ENCODE results near the gene SYCP2L.
"Not testable (repeated sequence)": the region's sequence is repeated elsewhere in the genome, so short reads cannot be mapped to it uniquely, and the experiment has no call there.

SYCP2L gene

DNA sequence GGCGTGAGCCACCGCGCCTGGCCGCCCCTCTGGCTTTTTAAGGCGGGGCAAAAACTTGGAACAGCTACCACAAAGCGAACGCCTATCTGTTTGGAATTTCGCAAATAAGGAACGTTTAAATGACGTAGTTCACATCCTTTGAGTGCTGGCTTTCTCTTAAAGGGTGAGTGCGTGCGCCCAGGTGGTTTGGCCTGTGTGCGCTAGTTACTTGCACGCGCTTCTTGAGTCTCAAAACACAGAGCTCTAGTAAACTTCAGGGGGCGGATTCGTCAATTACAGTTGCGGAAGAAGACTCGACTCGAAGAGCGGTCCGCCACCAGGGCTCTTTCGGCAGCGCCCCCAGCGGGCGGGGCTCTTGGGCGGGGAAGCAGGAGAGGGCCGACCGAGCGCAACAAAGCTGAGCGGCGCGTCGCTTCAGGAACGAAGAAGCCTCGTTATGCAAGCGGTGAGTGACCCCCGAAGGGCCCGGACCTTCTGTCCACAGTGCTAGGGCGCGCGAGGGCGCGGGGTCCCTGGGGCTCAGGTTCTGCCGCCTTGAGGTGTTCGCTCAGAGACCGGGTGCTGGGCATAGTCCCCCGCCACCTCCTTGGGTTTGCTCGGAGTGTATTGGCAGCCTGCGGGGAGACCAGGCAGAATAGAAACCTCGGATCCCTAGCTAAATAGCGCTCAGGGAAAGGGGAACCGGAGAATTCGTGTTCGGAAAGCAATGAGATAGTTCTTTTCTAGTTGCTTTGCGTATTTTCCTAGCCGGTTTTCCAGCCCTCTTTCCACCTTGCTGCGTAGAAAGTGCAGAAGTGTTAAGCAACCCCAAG, at the start of gene SYCP2L:
SYCP2L (plus strand) TSS at position 362 of the 812 bp plus-strand sequence; CDS start at position 437, 75 bp downstream.
- DNase-seq = peak in 1 of 2 donors; percentile 32

DNA sequence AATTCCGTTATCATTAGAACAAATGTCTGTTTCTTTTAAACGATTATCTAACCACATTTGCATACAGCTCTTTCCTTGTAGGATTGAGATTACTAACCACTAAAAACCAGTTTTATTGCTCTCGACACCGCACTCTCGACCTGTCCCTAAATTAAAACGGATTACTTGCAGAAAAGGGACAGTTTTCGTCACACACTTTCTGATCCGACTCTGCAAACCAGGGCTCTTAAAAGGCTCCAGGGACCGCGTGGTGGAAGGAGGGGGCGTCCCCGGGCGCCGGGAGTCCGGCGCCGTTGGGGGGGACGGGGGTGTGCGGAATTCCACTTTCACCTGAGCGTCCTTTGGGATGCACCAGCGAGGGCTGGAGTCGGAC, 49.2 kb upstream of the SYCP2L start:
- peak; percentile 2 to 13 for DNase-seq

DNA sequence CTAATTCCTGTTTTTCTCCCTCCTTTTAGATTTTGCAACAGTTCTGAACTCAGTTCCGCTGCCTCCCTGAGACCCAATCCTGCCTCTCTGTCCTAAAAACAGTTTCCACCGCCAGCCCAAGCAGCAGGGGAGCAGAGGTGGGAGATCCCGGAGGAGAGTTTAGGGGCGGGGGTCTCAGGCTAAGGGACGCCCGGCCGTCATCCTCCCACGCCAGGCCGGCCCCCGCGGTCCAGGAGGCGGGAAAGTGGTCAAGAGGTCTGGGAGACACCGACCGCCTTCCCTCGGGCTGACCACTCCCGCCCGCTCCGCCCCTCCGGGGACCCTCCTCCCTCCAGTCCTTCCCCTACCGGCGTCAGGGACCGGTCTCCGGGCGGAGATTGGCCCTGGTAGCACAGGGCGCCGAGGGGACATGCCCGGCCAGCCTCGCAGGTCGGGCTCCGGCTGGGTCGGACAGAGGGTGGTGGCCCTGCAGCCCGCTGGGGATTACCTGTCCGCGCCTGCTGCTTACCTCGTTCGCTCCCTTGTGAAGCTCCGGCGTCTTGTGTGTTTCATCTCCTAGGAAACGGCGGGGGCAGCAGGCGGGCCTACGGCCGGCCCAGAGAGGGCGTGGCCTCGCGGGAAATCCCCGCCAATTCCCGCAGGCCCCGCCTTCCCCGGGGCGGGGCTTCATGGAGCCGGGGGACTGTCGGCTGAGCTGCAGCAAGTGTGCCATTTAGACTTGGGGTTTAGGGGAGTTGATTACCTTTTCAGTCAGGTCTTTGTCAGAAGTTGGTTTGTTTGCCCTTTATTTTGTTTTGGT, 48.7 kb upstream of the SYCP2L start, which contains the start of gene MAK:
MAK (minus strand) TSS at position 545 of the 799 bp plus-strand sequence. CDS start 7,891 bp downstream, outside the sequence.
- peak; percentile 92 to 93 for DNase-seq

DNA sequence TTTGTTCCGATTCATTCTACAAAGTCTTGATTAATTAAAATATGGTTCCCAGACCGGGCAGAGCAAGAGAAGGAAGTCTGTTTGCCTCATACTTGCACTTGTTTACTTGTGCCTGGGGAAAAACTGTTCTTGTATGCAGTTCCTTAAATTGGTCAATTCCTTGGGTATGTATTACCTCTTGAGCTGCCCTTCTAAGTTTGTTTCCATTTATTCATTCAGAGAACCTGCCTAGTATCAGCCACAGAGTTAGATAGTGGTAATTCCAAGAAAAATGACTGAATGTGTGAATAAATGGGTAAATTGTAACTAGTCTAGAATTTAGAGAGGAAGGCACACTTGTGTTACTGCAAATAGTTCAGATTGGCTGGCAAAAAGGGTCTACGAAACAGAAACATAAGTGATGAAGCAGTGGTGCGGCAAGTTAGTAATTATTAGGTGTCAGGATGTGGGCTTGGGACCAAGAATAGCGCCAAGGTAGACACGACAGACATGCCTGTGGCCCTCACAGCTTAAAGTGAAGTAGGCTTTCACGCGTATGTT, 48.0 kb upstream of the SYCP2L start:
- DNase-seq = peak in 1 of 2 donors; percentile 6

DNA sequence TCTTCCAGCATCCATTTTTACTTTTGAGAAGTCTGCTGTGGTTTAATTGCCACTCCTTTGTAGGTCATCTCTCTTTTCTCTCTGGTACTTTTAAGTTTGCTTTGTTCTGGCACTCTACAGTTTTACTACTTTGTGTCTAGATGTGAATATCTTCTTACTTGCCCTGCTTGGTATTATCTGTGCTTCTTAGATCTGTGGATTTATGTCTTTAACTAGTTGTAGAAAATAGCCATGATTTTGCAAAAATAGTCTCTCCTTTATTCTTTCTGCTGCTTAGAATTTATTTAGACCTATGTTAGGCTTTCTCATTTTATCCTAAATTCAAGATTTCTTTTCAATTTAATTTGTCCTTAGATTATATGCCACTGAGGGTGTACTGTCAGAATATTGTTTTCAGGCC, 43.3 kb upstream of the SYCP2L start:
- no peak for DNase-seq

DNA sequence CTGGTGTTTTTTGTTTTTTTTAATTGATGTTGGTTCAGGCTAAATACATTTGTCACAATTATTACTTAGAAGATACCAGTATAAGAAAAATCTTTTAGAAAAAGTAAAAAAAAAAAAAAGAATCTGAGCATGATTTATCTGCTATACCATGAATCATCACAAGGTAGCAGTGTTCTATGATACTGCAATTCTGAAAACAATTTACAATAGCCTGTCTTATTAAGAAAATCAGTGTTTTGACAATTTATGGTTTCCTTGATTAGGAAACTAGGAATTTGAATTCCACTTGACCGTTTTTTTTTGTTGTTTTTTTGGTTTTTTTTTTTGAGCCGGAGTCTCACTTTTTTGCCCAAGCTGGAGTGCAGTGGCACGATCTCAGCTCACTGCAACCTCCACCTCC, 39.2 kb upstream of the SYCP2L start:
- DNase-seq = no peak

DNA sequence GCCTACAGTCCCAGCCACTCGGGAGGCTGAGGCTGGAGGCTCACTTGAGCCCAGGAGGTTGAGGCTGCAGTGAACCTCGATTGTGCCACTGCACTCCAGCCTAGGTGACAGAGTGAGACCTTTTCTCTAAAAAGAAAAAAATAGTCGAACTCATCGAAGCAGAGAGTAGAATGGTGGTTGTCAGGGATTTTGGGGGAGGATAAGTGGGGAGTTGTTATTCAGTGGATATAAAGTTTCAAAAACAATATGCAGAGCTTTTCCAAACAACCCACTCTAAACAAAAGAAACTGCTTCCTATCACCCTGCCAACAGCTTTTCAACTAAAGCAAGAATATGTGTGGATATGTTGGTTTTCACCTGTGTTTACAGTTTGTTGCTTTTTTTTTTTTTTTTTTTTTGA, 37.0 kb upstream of the SYCP2L start:
- DNase-seq = no peak

DNA sequence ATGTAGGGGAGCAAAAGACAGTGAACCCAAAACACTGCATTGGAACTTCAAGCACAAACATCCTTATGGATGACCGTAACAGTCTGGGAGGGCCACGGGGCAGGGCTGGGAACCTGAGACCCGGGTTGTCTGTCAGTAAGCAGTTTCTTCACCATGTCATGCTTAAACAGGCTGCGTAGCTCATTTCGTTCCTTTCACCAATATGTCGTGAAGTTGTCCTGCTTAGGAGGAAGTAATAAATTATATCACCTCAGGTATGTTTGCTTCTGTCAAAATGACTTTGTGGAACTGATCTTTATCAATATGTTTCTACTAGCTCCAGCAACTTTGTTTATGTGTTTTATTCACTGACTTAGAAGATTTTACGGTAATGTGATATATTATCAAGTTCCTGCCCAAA, 36.1 kb upstream of the SYCP2L start:
- DNase-seq = no peak

DNA sequence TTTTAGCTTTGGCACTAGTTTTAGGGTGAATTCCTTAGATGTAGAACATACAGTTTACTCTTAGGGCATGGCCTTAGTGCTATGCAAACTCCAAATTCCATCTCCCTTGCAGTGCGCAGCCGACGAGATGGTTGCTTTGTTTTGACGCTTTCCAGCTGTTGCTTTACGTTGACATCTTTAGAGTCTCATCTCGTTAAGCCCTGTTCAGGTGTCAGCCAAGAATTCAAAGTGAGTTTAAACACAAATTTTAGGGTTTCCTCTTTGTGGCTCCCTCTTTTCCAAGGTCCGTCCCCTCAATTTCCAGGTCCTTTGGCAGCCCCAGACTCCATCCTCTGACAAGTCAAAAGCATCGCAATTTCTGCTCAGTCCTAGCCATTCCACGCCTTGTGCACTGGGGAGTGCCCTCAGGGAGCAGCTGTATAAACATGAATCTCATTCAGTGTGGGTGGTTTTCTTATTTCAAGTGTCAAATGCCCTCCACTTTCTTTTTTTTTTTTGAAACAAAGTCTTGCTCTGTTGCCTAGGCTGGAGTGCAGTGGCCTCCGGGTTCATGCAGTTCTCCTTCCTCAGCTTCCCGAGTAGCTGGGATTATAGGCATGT, 34.4 kb upstream of the SYCP2L start:
- no peak for DNase-seq

DNA sequence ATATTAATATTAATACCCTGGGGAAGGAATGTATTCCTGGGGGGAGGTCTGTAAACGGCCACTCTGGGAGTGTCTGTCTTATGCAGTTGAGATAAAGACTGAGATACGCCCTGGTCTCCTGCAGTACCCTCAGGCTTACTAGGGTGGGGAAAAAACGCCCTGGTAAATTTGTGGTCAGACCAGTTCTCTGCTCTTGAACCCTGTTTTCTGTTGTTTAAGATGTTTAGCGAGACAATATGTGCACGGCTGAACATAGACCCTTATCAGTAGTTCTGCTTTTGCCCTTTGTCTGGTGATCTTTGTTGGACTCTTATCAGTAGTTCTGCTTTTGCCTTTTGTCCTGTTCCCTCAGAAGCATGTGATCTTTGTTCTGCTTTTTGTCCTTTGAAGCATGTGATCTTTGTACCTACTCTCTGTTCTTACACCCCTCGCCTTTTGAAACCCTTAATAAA, 33.0 kb upstream of the SYCP2L start:
- not testable (repeated sequence) for DNase-seq

DNA sequence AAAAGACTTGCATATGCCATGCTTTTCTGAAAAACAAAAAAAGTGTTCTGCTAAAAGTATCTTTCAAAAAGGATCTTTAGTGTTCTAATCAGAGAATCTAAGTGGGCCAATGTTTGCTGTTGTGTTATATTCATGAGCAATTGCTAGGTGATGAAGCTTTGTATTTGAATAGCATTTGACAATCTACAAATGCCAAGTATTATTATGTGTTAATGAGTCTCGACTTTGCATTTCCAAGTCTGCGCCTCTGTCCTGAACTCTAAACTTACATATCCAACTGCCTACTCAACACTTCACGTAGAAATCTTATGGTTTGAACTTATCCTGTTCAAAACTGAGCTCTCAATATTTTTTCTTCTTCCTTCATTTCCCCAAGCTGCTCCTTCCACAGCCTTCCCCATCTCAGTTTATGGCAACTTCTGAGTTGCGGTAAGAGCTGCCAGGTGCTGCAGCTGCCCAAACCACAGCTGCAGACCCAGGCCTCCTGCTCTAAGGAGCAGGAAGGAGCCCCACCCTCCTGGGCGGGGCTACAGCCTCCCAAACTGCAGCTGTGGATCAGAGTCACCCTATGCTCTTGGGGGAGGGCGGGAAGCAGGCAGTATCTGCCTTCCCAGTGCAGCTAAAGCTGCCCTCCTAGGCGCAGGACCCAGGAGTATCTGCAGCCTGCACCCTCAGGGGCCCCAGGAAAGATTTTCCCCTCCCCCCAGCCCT, 31.8 kb upstream of the SYCP2L start:
- no peak for DNase-seq

DNA sequence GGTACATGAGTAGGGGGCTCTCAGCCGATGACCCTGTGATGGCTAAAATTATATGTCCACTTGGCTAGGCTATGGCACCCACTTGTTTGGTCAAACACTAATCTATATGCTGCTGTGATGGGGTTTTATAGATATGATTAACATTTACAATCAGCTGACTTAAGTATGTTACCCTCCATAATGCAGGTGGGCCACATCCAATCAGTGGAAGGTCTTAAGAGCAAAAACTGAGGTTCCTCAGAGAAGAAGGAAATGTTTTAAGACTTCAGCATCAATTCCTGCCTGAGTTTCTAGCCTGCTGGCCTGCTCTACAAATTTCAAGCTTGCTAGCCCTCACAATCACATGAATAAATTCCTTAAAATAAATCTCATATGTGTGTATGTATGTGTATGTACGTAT, 29.6 kb upstream of the SYCP2L start:
- DNase-seq = no peak

DNA sequence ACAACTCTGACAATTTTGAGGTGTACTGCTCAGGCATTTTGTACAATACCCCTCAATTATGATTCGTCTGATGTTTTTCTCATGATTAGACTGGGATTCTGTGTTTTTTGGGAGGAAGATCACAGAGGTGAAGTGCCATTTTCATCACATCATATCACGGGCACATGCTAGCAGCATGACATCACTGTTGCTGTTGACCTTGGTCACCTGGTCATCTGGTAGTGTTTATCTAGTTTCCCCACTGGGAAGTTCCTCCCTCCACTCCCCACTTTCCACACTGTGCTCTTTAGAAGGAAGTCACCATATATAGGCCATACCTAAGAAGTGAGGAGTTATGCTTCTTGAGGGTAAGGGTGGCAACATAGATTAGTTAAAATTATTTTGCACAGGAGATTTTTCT, 25.8 kb upstream of the SYCP2L start:
- no peak for DNase-seq

DNA sequence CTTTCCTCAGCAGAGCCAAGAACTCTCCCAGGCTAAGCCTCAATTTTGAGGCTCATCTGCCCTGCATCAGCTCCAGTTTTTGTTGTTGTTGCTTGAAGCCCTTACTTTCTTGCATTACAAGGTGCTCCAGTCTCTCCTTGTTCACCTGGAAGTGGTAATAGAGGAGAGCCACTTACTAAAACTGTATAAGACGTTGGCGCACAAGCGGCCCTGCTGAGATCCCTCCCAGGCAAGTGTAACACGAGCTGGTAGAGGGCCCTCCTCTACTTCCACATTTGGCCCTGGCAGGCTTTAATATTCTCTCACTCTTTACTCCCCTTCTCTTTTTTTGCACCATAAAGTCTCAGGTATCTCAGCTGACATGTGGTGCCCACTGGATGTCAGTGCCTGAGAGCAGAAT, 24.5 kb upstream of the SYCP2L start:
- no peak for DNase-seq

DNA sequence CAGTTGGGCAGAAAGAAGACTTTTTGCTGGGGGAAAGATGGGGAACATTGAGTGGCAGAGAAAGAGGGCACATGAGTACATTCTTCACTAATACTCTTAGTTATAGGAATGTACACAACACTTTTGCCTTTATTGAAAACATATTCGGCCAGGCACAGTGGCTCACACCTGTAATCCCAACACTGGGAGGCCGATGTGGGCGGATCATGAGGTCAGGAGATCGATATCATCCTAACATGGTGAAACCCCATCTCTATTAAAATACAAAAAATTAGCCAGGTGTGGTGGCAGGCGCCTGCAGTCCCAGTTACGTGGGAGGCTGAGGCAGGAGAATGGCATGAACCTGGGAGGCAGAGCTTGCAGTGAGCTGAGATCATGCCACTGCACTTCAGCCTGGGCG, 23.8 kb upstream of the SYCP2L start:
- DNase-seq = not testable (repeated sequence)

DNA sequence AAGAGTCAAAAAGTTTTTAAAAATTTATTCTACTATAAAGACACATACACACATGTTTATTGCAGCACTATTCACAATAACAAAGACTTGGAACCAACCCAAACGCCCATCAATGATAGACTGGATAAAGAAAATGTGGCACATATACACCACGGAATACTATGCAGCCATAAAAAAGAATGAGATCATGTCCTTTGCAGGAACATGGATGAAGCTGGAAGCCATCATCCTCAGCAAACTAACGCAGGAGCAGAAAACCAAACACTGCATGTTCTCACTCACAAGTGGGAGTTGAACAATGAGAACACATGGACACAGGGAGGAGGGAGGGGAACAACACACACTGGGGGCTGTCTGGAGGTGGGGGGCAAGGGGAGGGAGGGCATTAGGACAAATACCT, 20.1 kb upstream of the SYCP2L start:
- DNase-seq = not testable (repeated sequence)

DNA sequence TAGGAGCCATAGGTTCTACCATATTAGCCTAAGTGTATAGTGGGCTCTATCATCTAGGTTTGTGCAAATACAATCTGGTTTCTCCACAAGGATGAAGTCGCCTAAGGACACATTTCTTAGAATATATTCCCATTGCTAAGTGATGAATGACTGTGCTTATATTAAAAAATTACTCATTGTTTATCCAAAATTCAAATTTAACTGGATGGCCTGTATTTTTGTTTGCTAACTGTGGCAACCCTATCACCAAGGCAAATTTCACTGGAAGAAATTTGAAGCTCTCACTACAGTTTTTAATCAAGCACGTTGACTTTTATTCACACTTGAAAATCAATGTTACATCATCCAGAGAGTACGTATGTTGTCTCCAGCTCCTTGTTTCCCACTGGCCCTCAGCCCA, 18.9 kb upstream of the SYCP2L start:
- no peak for DNase-seq

DNA sequence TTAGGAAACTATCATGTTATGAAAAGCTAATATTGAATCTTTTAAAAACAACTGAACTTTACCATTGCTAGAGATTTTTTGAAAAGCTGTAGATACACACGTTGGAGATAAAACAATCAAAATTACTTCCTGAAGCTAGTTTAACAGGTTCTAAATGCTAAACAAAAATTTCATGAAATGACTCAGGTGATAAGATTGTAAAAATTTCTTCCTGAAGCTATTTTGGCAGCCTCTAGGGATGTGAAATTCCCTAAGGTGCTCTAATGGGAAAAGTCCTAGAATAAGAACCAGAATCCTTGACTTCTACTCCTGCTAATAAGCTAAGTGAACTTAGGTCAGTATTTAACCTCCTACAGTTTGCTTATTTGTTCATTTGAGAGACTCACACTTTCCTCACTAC, 13.5 kb upstream of the SYCP2L start:
- no peak for DNase-seq

DNA sequence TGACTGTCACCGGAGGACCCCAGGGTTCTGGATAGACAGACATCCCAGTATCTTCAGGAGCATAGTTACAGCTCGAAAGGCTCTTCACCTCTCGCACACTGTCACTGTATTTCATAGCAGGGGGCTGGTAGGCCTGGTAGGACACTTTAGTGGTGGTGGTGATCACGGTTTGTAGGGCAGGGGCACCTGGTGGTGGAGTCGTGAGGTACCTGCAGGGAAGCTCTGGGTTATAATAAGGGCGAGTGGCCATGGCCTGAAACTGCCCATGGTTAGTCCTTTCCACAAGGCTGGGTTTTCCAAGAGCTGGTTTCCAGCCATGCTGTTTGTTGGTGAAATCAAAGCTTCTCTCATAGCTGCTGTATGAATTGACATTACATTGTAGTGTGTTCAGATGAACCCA, 12.6 kb upstream of the SYCP2L start:
- DNase-seq = no peak

DNA sequence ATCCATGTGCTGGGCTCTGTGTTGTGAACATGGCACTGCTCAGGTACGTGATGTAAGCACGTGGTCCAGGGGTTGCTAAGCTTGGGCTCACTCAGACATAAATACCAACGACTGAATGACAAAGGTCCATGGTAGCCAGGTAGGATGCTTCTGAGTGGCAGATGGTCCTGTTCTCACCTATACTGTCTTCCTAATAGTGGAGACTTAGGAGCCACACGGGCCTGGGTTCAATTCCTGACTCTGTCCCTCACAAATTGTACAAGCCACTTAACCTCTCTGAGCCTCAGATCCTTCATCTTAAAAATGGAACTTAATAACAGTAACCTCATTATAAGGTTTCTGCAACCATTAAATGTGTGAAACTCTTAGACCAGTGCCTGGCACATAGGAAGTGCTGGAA, 11.8 kb upstream of the SYCP2L start:
- no peak for DNase-seq

DNA sequence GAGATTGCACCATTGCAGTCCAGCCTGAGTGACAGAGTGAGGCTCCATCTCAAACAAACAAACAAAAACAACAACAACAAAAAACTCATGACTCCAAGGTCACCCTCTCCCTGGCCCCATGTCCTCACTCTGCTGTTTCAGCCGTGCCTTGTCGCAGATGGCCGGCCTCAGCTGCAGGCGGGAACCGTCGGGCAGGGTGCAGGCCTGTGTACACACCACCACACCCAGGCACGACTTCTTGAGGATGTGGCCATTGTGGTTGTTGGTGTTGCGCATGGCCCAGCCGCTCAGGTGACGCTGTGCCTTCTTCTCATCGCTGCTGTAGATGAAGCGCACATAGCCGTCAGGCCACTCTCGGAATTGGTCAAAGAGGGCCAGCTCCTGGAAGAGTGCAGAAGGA, 9.8 kb upstream of the SYCP2L start:
- DNase-seq = no peak

DNA sequence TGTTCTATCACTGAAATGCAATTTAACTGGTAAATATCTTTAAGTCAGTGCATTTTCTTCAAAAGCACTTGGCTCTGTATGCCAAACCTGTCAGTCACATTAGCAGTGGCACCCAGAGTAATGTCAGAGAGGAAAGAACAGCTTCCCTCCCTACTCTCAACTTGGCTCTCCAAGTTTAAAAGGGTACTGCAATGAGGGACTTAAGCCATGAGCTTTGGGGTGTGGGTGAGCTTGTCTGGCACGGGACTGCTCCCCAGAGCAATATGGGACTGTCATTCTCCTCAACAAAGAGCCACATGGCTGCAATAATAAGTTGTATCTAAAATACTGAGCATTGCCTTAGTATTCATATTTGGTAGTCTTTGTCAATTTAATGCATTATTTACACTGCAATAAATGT, 9.0 kb upstream of the SYCP2L start:
- no peak for DNase-seq

DNA sequence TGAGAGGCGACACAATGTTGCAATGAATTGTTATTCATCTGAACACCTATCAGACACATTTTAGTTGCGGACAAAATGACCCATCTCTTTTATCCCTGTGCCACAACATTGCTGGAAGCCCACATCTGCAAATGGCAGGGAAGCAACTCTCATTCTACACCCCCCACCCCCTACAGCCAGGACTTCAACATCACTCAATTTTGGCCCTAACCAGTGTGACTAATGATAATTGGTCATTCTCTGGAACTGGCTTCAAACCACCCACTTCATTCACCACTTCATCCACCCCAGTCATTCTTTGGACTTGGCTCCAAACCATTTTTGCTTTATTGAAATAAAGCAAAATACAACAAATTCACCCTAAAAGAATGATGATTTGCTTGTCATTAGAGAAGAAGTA, 6.5 kb upstream of the SYCP2L start:
- no peak for DNase-seq
